Uterus (tissue), 4 donors: Measurements from ENCODE around the gene SH3PXD2A. TPM values are rescaled to one million over a fixed set of nuclear protein-coding genes. Genes with fewer than 3 reads are reported as not detected.

Experiments used
- DNase-seq, 2 donors: peaks; one replicate each; pipeline ENCODE4 v3.0.0-alpha.2; 2019 to 2020
- H3K27ac ChIP-seq, 2 donors: fragments of 200-600 bp; sonication (generic); 1 replicate in 1 of 2; 2 replicates in 1 of 2; pipeline ENCODE4 v1.5.1; 2016 to 2018
- H3K27me3 ChIP-seq, 2 donors: fragments of 200-600 bp; sonication (generic); one replicate each; pipeline ENCODE4 v1.5.1; 2018 to 2019; ENCODE audit warnings: control low read depth in 1 of 2
- H3K36me3 ChIP-seq, 2 donors: fragments of 200-600 bp; sonication (generic); one replicate each; pipeline ENCODE4 v1.5.1; 2019; ENCODE audit warnings: control low read depth in 1 of 2
- H3K4me1 ChIP-seq, 2 donors: fragments of 200-600 bp; sonication (generic); one replicate each; pipeline ENCODE4 v1.5.1; 2018 to 2019; ENCODE audit warnings: control low read depth in 1 of 2
- H3K4me3 ChIP-seq, 2 donors: fragments of 200-600 bp; sonication (generic); 1 replicate in 1 of 2; 2 replicates in 1 of 2; pipeline ENCODE4 v1.5.1; 2018 to 2019; ENCODE audit warnings: mild to moderate bottlenecking in 1 of 2
- H3K9me3 ChIP-seq, 2 donors: fragments of 200-600 bp; sonication (generic); one replicate each; pipeline ENCODE4 v1.5.1; 2019; ENCODE audit warnings: control low read depth in 1 of 2
- POLR2A ChIP-seq, 2 donors: fragments of 450-650 bp; IDR thresholded peaks; one replicate each; pipeline ENCODE4 v1.6.1; 2016; ENCODE audit warnings: antibody characterized with exemption in 2 of 2, mild to moderate bottlenecking in 1 of 2, moderate library complexity in 1 of 2
- intact Hi-C: fragments of 100-400 bp; cut with DNase I; formaldehyde crosslinking; loops from one replicate; pipeline ENCODE4 v1.15.1; 2023; ENCODE audit warnings: low total_unique reads
- total RNA-seq, 4 donors: library from RNA; depleted of rRNA in 3 of 4; stranded (reverse); fragments of >200 nt in 3 of 4; gene quantifications; one replicate each; pipeline versions ENCODE4 v1.1.0 to v1.2.4, GENCODE V29; 2014 to 2023
- TF ChIP-seq, protein P1 (sequence below), 4 experiments: fragments of 200-600 bp in 2 of 4; fragments of 450-650 bp in 2 of 4; sonication (generic) in 2 of 4; IDR thresholded peaks; one replicate each; pipeline ENCODE4 v1.5.1; 2016 to 2019; ENCODE audit warnings: antibody characterized with exemption in 4 of 4, mild to moderate bottlenecking in 2 of 4, moderate library complexity in 1 of 4
- donor health status: DM: yes; HTN: yes; CAD: no.

The SH3PXD2A gene
- total RNA-seq, 4 donors from 2014 or later = 12.6 to 117 (median 46.6) TPM

DNA sequence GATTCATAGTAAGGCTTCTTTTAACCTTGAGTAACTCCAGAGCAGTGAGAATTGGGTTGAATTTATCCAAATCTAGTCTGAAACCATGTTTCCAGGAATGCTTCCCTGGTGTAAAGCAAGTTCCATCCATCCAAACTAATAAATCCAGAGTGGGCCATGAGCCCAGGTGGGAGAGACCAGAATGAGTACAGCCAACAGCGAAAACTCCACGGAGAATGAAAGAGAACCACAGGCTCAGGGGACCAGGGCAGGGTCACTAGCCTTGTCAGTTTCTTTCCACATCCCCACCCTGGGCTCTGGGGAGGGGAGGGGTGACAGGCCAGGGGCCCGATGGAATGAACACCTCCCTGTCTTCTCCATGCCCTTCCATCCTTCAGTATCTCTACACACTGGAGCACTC lies 181.8 kb downstream of the SH3PXD2A start:
- H3K4me1 ChIP-seq = peaks cover 3 to 5% of the 10 kb centered on the region in 2 donors
- H3K4me3 ChIP-seq = no peak overlapping the region
- H3K9me3 ChIP-seq = no peaks in the 10 kb centered on the region
- intact Hi-C loops = no loop called here
- no peaks in the 10 kb centered on the region for H3K36me3 ChIP-seq
- H3K27me3 ChIP-seq = no peaks in the 10 kb centered on the region
- TF ChIP-seq POLR2A (IDR thresholded peaks at IDR 0.05) = no peak
- TF ChIP-seq, protein P1, sequence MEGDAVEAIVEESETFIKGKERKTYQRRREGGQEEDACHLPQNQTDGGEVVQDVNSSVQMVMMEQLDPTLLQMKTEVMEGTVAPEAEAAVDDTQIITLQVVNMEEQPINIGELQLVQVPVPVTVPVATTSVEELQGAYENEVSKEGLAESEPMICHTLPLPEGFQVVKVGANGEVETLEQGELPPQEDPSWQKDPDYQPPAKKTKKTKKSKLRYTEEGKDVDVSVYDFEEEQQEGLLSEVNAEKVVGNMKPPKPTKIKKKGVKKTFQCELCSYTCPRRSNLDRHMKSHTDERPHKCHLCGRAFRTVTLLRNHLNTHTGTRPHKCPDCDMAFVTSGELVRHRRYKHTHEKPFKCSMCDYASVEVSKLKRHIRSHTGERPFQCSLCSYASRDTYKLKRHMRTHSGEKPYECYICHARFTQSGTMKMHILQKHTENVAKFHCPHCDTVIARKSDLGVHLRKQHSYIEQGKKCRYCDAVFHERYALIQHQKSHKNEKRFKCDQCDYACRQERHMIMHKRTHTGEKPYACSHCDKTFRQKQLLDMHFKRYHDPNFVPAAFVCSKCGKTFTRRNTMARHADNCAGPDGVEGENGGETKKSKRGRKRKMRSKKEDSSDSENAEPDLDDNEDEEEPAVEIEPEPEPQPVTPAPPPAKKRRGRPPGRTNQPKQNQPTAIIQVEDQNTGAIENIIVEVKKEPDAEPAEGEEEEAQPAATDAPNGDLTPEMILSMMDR (IDR thresholded peaks at IDR 0.05) = no peak
- H3K27ac ChIP-seq = peak overlapping the region; percentile 36 to 89
- DNase-seq = no peak

DNA sequence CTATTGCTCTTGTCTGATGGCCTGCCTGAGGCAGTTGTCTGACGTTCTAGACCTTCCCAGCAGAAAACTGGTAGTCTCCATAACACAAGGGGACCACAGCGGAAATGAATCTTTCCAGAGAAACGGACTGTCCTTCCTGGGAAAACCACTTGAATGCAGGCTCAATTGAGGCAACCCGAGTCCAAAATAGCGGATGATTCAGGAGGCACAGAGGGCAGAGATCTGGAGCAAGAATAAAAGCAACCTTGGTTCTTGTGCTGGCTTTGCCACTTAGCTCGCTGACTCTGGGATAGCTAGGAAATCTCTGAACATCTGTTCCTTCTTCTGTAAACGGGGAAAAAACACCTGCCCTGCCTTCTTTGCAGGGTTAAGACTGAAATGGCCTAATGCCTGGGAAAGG lies 183.0 kb downstream of the SH3PXD2A start:
- no peak overlapping the region for H3K4me3 ChIP-seq
- no peaks in the 10 kb centered on the region for H3K36me3 ChIP-seq
- H3K27ac ChIP-seq = peak overlapping the region in 1 of 2 donors; percentile 89
- H3K4me1 ChIP-seq = peaks cover 7 to 16% of the 10 kb centered on the region in 2 donors
- no peaks in the 10 kb centered on the region for H3K27me3 ChIP-seq
- no peaks in the 10 kb centered on the region for H3K9me3 ChIP-seq
- intact Hi-C loops = no loop called here
- no peak for DNase-seq
- TF ChIP-seq POLR2A (IDR thresholded peaks at IDR 0.05) = no peak
- TF ChIP-seq, protein P1 (IDR thresholded peaks at IDR 0.05) = no peak

DNA sequence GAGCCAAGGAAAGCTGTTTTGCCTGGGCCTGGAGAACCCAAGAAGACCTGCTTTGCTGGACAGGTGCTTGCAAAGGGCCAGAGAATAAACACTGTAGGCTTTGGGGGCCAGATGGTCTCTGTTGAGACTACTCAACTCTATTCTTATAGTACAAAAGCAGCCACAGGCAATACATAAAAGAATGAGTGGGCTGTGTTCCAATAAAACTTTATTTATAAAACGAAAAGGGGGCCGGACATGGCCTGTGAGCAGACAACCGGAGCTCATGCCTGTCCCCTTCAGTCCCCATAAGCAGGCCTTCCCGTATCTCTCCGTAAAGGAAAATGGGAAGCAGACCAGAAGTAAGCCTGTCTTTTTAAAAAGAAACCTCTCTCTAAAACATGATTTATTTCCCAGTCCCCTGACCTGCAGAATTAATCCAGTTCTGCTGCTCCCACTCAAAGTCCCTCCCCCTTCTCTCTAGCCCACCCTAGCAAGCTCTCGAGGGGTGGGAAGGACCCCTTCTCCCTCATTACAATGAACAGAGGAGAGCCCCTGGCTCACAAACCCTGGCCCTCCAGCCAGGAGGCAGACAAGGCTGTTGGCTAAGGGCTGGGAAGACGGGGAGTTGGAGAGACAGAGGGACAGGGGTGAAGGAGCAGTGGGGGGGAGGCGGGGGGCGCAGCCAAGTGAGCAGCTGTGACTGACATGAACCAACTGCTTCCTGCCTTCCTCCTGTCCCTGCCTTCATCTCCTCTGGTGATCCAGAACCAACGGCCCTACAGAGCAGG lies 184.1 kb downstream of the SH3PXD2A start:
- no peak overlapping the region for H3K4me3 ChIP-seq
- H3K36me3 ChIP-seq = no peaks in the 10 kb centered on the region
- no peaks in the 10 kb centered on the region for H3K9me3 ChIP-seq
- DNase-seq = peak in 1 of 2 donors; percentile 56
- H3K27me3 ChIP-seq = no peaks in the 10 kb centered on the region
- H3K27ac ChIP-seq = peak overlapping the region; percentile 39 to 89
- H3K4me1 ChIP-seq = peaks cover 6 to 16% of the 10 kb centered on the region in 2 donors
- TF ChIP-seq POLR2A (IDR thresholded peaks at IDR 0.05) = no peak
- TF ChIP-seq, protein P1 (IDR thresholded peaks at IDR 0.05) = no peak
- intact Hi-C loops = no loop called here

DNA sequence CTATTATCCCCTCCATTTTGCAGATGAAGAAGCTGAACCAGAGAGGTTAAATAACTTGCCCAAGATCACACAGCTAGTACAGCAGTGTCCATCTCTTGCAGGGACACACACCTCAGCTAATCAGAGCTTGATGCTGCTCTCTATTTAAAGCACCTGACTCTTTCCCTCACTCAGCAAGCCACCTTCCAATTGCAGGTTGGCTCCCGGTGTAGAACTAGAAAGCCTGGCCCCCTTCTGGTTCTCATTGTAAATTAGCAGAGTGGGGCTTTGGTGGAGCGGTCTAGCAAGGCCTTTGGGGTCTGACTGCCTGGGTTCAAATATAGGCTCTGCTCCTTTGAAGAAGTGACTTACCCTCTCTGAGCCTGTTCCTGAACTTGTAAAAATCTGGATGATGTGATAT lies 185.4 kb downstream of the SH3PXD2A start:
- Histone ChIP-seq H3K27ac (peak overlapping the region; percentile 17 to 89), H3K9me3 (no peaks in the 10 kb centered on the region), H3K4me3 (no peak overlapping the region), H3K4me1 (peaks cover 4 to 12% of the 10 kb centered on the region in 2 donors), H3K36me3 (no peaks in the 10 kb centered on the region), H3K27me3 (no peaks in the 10 kb centered on the region)
- DNase-seq = no peak
- no peak for TF ChIP-seq POLR2A (IDR thresholded peaks at IDR 0.05)
- TF ChIP-seq, protein P1 (IDR thresholded peaks at IDR 0.05) = no peak
- intact Hi-C loops = no loop called here

DNA sequence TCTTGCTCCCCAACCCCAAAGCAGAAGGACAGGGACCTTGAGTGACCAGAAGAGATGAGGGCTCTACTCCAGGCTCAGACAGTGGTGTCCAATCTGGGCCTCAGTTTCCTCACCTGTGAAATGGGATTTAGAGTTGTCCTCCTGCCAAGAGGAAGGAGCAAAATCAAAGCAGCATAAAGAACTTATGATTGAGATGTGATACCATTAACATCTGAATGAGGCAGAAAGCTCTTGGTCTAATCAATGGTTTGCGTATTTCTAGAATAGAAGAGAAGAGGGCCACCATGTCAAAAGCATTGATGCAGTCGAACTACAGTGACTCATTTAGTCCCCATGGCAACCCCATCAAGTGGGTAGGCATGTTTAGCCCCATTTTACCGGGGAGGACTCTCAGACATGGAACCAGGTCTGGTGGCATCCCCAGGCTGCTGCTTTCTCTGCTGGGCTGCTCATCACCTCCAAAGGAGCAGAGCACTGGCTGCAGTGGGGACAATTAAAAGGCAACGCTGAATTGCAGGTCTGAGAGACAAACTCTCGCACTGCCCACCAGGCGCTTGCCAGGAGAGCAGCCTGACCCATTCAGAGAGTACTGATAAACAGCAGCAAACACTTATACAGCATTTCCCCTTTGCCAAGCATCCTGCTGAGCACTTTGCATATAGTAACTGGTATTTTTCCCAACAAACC lies 186.0 kb downstream of the SH3PXD2A start:
- H3K4me1 ChIP-seq = peaks cover 4 to 12% of the 10 kb centered on the region in 2 donors
- no peaks in the 10 kb centered on the region for H3K9me3 ChIP-seq
- H3K36me3 ChIP-seq = no peaks in the 10 kb centered on the region
- H3K27me3 ChIP-seq = no peaks in the 10 kb centered on the region
- no peak overlapping the region for H3K4me3 ChIP-seq
- intact Hi-C loops = no loop called here
- TF ChIP-seq, protein P1 (IDR thresholded peaks at IDR 0.05) = no peak
- TF ChIP-seq POLR2A (IDR thresholded peaks at IDR 0.05) = no peak
- peak overlapping the region; percentile 66 to 76 for H3K27ac ChIP-seq
- DNase-seq = no peak
